ENCODE data around the gene SMARCA2.

The SMARCA2 gene

GRCh38 chr9:2233274-2233673 lies 218.1 kb downstream of the SMARCA2 start:
- no peak overlapping the region for H3K4me3 ChIP-seq (ENCODE audit: control insufficient read depth, low read depth, low read length)
- TF ChIP-seq CTCF (conservative IDR thresholded peaks at IDR 0.05; ENCODE audit: control insufficient read depth, insufficient read depth, low read depth, low read length) = no peak
- DNase-seq (ENCODE audit: low read depth) = no peak

- no peak for TF ChIP-seq CTCF (conservative IDR thresholded peaks at IDR 0.05; ENCODE audit: control insufficient read depth, insufficient read depth, low read depth, low read length)
- no peak for DNase-seq (ENCODE audit: low read depth)
- H3K4me3 ChIP-seq (ENCODE audit: control insufficient read depth, low read depth, low read length) = no peak overlapping the region
These were observed 219.3 kb downstream of the SMARCA2 start for GRCh38 chr9:2234371-2234893.

- no peak for DNase-seq (ENCODE audit: low read depth)
- no peak for TF ChIP-seq CTCF (conservative IDR thresholded peaks at IDR 0.05; ENCODE audit: control insufficient read depth, insufficient read depth, low read depth, low read length)
- no peak overlapping the region for H3K4me3 ChIP-seq (ENCODE audit: control insufficient read depth, low read depth, low read length)
These were observed 220.5 kb downstream of the SMARCA2 start for GRCh38 chr9:2235623-2236022.

- H3K4me3 ChIP-seq (ENCODE audit: control insufficient read depth, low read depth, low read length) = no peak overlapping the region
- DNase-seq (ENCODE audit: low read depth) = no peak
- no peak for TF ChIP-seq CTCF (conservative IDR thresholded peaks at IDR 0.05; ENCODE audit: control insufficient read depth, insufficient read depth, low read depth, low read length)
These were observed 221.7 kb downstream of the SMARCA2 start for GRCh38 chr9:2236850-2237249.

GRCh38 chr9:2241461-2241835 lies 226.3 kb downstream of the SMARCA2 start:
- DNase-seq (ENCODE audit: low read depth) = peak; percentile 88
- H3K4me3 ChIP-seq (ENCODE audit: control insufficient read depth, low read depth, low read length) = peak overlapping the region; percentile 54

GRCh38 chr9:2241836-2242741 lies 226.9 kb downstream of the SMARCA2 start:
- DNase-seq (ENCODE audit: low read depth) = peak; percentile 90
- peak overlapping the region; percentile 54 for H3K4me3 ChIP-seq (ENCODE audit: control insufficient read depth, low read depth, low read length)
- no peak for TF ChIP-seq CTCF (conservative IDR thresholded peaks at IDR 0.05; ENCODE audit: control insufficient read depth, insufficient read depth, low read depth, low read length)

More at GRCh38 chr9:2241461-2241835, 226.3 kb downstream of the SMARCA2 start:
- TF ChIP-seq CTCF (conservative IDR thresholded peaks at IDR 0.05; ENCODE audit: control insufficient read depth, insufficient read depth, low read depth, low read length) = peak; percentile 49
